Parathyroid adenoma (tissue), 2 donors: ENCODE measurements around the gene KCNG1.

Experiments
- H2AFZ ChIP-seq: fragments of 300-600 bp; sonication (generic); one replicate; pipeline ENCODE4 v1.7.0; 2017; ENCODE audit warnings: antibody characterized with exemption, mild to moderate bottlenecking
- H3K27ac ChIP-seq: fragments of 300-600 bp; sonication (generic); one replicate; pipeline ENCODE4 v1.7.0; 2017
- H3K27me3 ChIP-seq: fragments of 300-600 bp; sonication (generic); one replicate; pipeline ENCODE4 v1.7.0; 2017; ENCODE audit warnings: low read length; ENCODE audit not compliant: control insufficient read depth, insufficient read depth
- H3K36me3 ChIP-seq: fragments of 300-600 bp; sonication (generic); one replicate; pipeline ENCODE4 v1.7.0; 2017; ENCODE audit warnings: low read length; ENCODE audit not compliant: control insufficient read depth, insufficient read depth
- H3K4me1 ChIP-seq: fragments of 300-600 bp; sonication (generic); one replicate; pipeline ENCODE4 v1.7.0; 2017; ENCODE audit warnings: control low read depth
- H3K4me2 ChIP-seq: fragments of 300-600 bp; sonication (generic); one replicate; pipeline ENCODE4 v1.7.0; 2017; ENCODE audit warnings: low read length
- H3K4me3 ChIP-seq: fragments of 300-600 bp; sonication (generic); one replicate; pipeline ENCODE4 v1.7.0; 2017; ENCODE audit warnings: low read depth, low read length
- H3K79me2 ChIP-seq: fragments of 300-600 bp; sonication (generic); one replicate; pipeline ENCODE4 v1.7.0; 2017; ENCODE audit warnings: control low read depth
- H3K9ac ChIP-seq: fragments of 300-600 bp; sonication (generic); one replicate; pipeline ENCODE4 v1.7.0; 2017; ENCODE audit warnings: mild to moderate bottlenecking
- H3K9me3 ChIP-seq: fragments of 300-600 bp; sonication (generic); one replicate; pipeline ENCODE4 v1.7.0; 2017; ENCODE audit warnings: low read length; ENCODE audit not compliant: control insufficient read depth
- CTCF ChIP-seq: fragments of 300-600 bp; sonication (generic); IDR thresholded peaks from one replicate; pipeline ENCODE4 v1.7.0; 2017; ENCODE audit warnings: antibody characterized with exemption, mild to moderate bottlenecking
- donor health status: primary hyperparathyroidism.

Gene KCNG1

GRCh38 chr20:51021067-51022025 lies 1.6 kb downstream of the KCNG1 start:
- no peak overlapping the region for H3K27ac ChIP-seq
- H3K36me3 ChIP-seq = no peaks in the 10 kb centered on the region
- H3K4me3 ChIP-seq = peak overlapping the region; percentile 76
- no peaks in the 10 kb centered on the region for H3K27me3 ChIP-seq
- no peaks in the 10 kb centered on the region for H3K4me1 ChIP-seq
- no peak overlapping the region for H2AFZ ChIP-seq
- no peak overlapping the region for H3K9ac ChIP-seq
- H3K4me2 ChIP-seq = peak overlapping the region; percentile 99
- H3K79me2 ChIP-seq = no peaks in the 10 kb centered on the region
- TF ChIP-seq CTCF = no peak
- H3K9me3 ChIP-seq = no peaks in the 10 kb centered on the region

- Histone ChIP-seq H3K79me2 (no peaks in the 10 kb centered on the region), H3K9me3 (no peaks in the 10 kb centered on the region)
Measured at GRCh38 chr20:51020657-51021056, 2.2 kb downstream of the KCNG1 start.

GRCh38 chr20:51019656-51020592 lies 3.0 kb downstream of the KCNG1 start:
- Histone ChIP-seq H3K27ac (no peak overlapping the region), H3K4me2 (no peak overlapping the region), H3K27me3 (no peaks in the 10 kb centered on the region), H3K36me3 (no peaks in the 10 kb centered on the region), H3K9me3 (no peaks in the 10 kb centered on the region), H3K4me3 (no peak overlapping the region), H3K9ac (no peak overlapping the region), H3K4me1 (no peaks in the 10 kb centered on the region), H3K79me2 (no peaks in the 10 kb centered on the region), H2AFZ (no peak overlapping the region)
- no peak for TF ChIP-seq CTCF

More at GRCh38 chr20:51020657-51021056, 2.2 kb downstream of the KCNG1 start:
- Histone ChIP-seq H3K4me3 (no peak overlapping the region), H3K27me3 (no peaks in the 10 kb centered on the region), H3K4me2 (no peak overlapping the region), H2AFZ (no peak overlapping the region), H3K27ac (no peak overlapping the region), H3K9ac (no peak overlapping the region), H3K36me3 (no peaks in the 10 kb centered on the region), H3K4me1 (no peaks in the 10 kb centered on the region)
- TF ChIP-seq CTCF = no peak

GRCh38 chr20:51017251-51017650 lies 5.7 kb downstream of the KCNG1 start:
- H3K27me3 ChIP-seq = no peaks in the 10 kb centered on the region

More at GRCh38 chr20:51017251-51017650, 5.7 kb downstream of the KCNG1 start:
- H3K9me3 ChIP-seq = no peaks in the 10 kb centered on the region
- no peak overlapping the region for H2AFZ ChIP-seq
- no peak overlapping the region for H3K9ac ChIP-seq
- H3K27ac ChIP-seq = no peak overlapping the region
- TF ChIP-seq CTCF = no peak
- H3K79me2 ChIP-seq = no peaks in the 10 kb centered on the region
- no peaks in the 10 kb centered on the region for H3K4me1 ChIP-seq
- no peak overlapping the region for H3K4me2 ChIP-seq
- H3K36me3 ChIP-seq = no peaks in the 10 kb centered on the region
- no peak overlapping the region for H3K4me3 ChIP-seq
